ENCODE data around the gene P3H3.
"Not testable (repeated sequence)": the region's sequence is repeated elsewhere in the genome, so short reads cannot be mapped to it uniquely, and the experiment has no call there.

P3H3 gene

GRCh38 chr12:6845395-6845794 is 17.2 kb downstream of the P3H3 start:
- DNase-seq (ENCODE audit: low spot score), result no peak

GRCh38 chr12:6846316-6846869 is 18.2 kb downstream of the P3H3 start:
- no peak for DNase-seq (ENCODE audit: low spot score)

GRCh38 chr12:6847676-6848075 is 19.5 kb downstream of the P3H3 start:
- DNase-seq (ENCODE audit: low spot score), result no peak

- DNase-seq (ENCODE audit: low spot score), result no peak
Observed at GRCh38 chr12:6849427-6849826, 21.2 kb downstream of the P3H3 start.

GRCh38 chr12:6849976-6850560 is 21.9 kb downstream of the P3H3 start:
- no peak for DNase-seq (ENCODE audit: low spot score)

- DNase-seq (ENCODE audit: low spot score), result peak; percentile 54
Observed at GRCh38 chr12:6850796-6851152, 22.6 kb downstream of the P3H3 start.

GRCh38 chr12:6851153-6851920 is 23.1 kb downstream of the P3H3 start, which contains the start of gene CDCA3:
Gene CDCA3 (minus strand): TSS chr12:6851286. CDS start chr12:6850952, 334 bp downstream.
- DNase-seq (ENCODE audit: low spot score), result peak; percentile 99

GRCh38 chr12:6851921-6852650 is 23.9 kb downstream of the P3H3 start, which contains the start of gene USP5:
Gene USP5 (plus strand): TSS chr12:6852150. CDS start chr12:6852180, 30 bp downstream.
- DNase-seq (ENCODE audit: low spot score), result peak; percentile 100

GRCh38 chr12:6852651-6853354 is 24.6 kb downstream of the P3H3 start:
- peak; percentile 78 for DNase-seq (ENCODE audit: low spot score)

- DNase-seq (ENCODE audit: low spot score), result no peak
Observed at GRCh38 chr12:6853626-6854025, 25.4 kb downstream of the P3H3 start.

- DNase-seq (ENCODE audit: low spot score), result no peak
Observed at GRCh38 chr12:6854036-6854435, 25.8 kb downstream of the P3H3 start.

- DNase-seq (ENCODE audit: low spot score), result no peak
Observed at GRCh38 chr12:6855322-6855721, 27.1 kb downstream of the P3H3 start.

- DNase-seq (ENCODE audit: low spot score), result no peak
Observed at GRCh38 chr12:6858799-6859198, 30.6 kb downstream of the P3H3 start.

GRCh38 chr12:6860116-6860515 is 31.9 kb downstream of the P3H3 start:
- no peak for DNase-seq (ENCODE audit: low spot score)

- no peak for DNase-seq (ENCODE audit: low spot score)
Observed at GRCh38 chr12:6860942-6861341, 32.7 kb downstream of the P3H3 start.

- DNase-seq (ENCODE audit: low spot score), result no peak
Observed at GRCh38 chr12:6861391-6861790, 33.2 kb downstream of the P3H3 start.

- DNase-seq (ENCODE audit: low spot score), result no peak
Observed at GRCh38 chr12:6863033-6863432, 34.8 kb downstream of the P3H3 start.

- DNase-seq (ENCODE audit: low spot score), result no peak
Observed at GRCh38 chr12:6863586-6864321, 35.5 kb downstream of the P3H3 start.

GRCh38 chr12:6865307-6865706 is 37.1 kb downstream of the P3H3 start:
- DNase-seq (ENCODE audit: low spot score), result not testable (repeated sequence)

GRCh38 chr12:6866163-6866919 is 38.1 kb downstream of the P3H3 start:
- DNase-seq (ENCODE audit: low spot score), result no peak

All from RKO (cell line).